Upper lobe of left lung (tissue), 4 donors: Measurements from ENCODE around the gene ZNF334.

Experiments used
- CTCF ChIP-seq, 6 experiments: fragments of 450-650 bp in 4 of 6; fragments of 200-600 bp in 2 of 6; sonication (generic) in 2 of 6; IDR thresholded peaks; one replicate each; pipeline ENCODE4 v1.5.1; 2016 to 2019; ENCODE audit warnings: antibody characterized with exemption in 6 of 6
- EP300 ChIP-seq, 4 donors: sonication (generic); formaldehyde crosslinking; IDR thresholded peaks; one replicate each; pipeline ENCODE4 v1.5.1; 2017; ENCODE audit warnings: antibody characterized with exemption in 4 of 4, control low read depth in 2 of 4
- POLR2AphosphoS5 ChIP-seq, 2 donors: sonication (generic); formaldehyde crosslinking; IDR thresholded peaks; one replicate each; pipeline ENCODE4 v1.5.1; 2017; ENCODE audit warnings: antibody characterized with exemption in 2 of 2

- no peak for TF ChIP-seq CTCF (IDR thresholded peaks at IDR 0.05)
- no peak for TF ChIP-seq POLR2AphosphoS5 (IDR thresholded peaks at IDR 0.05)
- no peak for TF ChIP-seq EP300 (IDR thresholded peaks at IDR 0.05)
Observed at GRCh38 chr20:46545077-46545826, 31.9 kb upstream of the ZNF334 start.
